ENCODE measurements around the gene CAMK1. TPM values are rescaled to one million over a fixed set of nuclear protein-coding genes. Genes with fewer than 3 reads are reported as not detected.

CAMK1 gene
- total RNA-seq, 1 experiment from 2014 or later: 36.6 TPM

- no TSS peak for BruUV-seq (replicated peaks)
- ATAC-seq: no peak
- H3K27ac ChIP-seq (ENCODE audit: low read length): no peak overlapping the region
Observed at GRCh38 chr3:9810846-9811245, 41.1 kb upstream of the CAMK1 start.

GRCh38 chr3:9810433-9810770, 40.7 kb upstream of the CAMK1 start:
- Histone ChIP-seq H2AFZ (ENCODE audit: low read length) (peak overlapping the region; percentile 88), H3K4me2 (ENCODE audit: low read length) (peak overlapping the region; percentile 99), H3K79me2 (ENCODE audit: low read length) (no peaks in the 10 kb centered on the region), H3K27ac (ENCODE audit: low read length) (no peak overlapping the region), H3K9ac (ENCODE audit: low read length) (peak overlapping the region; percentile 55), H3K4me1 (ENCODE audit: insufficient read depth, low read length) (peaks cover 19% of the 10 kb centered on the region), H3K36me3 (ENCODE audit: low read depth, low read length) (peaks cover 9% of the 10 kb centered on the region; the same call in 1 of the 2 replicates), H3K9me3 (ENCODE audit: low read length) (no peaks in the 10 kb centered on the region), H3K4me3 (ENCODE audit: low read length) (peak overlapping the region; percentile 80), H4K20me1 (ENCODE audit: low read length) (no peaks in the 10 kb centered on the region), H3K9me2 (replicated peaks; ENCODE audit: low read length) (no peaks in the 10 kb centered on the region), H3F3A (ENCODE audit: low read length, unreplicated experiment) (peaks cover 8% of the 10 kb centered on the region), H3K27me3 (ENCODE audit: low read length) (no peaks in the 10 kb centered on the region)
- DNase-seq: no peak
- ChIA-PET CTCF (no interaction called here), POLR2A (ENCODE audit: unreplicated experiment) (no interaction called here)
- BruUV-seq (replicated peaks): no TSS peak
- ATAC-seq: peak; percentile 3
- intact Hi-C loops (cut with micrococcal nuclease): no loop called here
- no peak for TF ChIP-seq EZH2 (IDR thresholded peaks at IDR 0.05; ENCODE audit: low read length, unreplicated experiment)
- no peak for TF ChIP-seq CTCF (conservative IDR thresholded peaks at IDR 0.05; ENCODE audit: low read depth, low read length)
- TF ChIP-seq EZH2phosphoT487 (IDR thresholded peaks at IDR 0.05; ENCODE audit: borderline replicate concordance, low read length): no peak

More at GRCh38 chr3:9810846-9811245, 41.1 kb upstream of the CAMK1 start:
- intact Hi-C loops (cut with micrococcal nuclease): no loop called here
- DNase-seq: no peak
- Histone ChIP-seq H4K20me1 (ENCODE audit: low read length) (no peaks in the 10 kb centered on the region), H3K79me2 (ENCODE audit: low read length) (no peaks in the 10 kb centered on the region), H3K36me3 (ENCODE audit: low read depth, low read length) (peaks cover 4% of the 10 kb centered on the region; the same call in 1 of the 2 replicates), H3K9me3 (ENCODE audit: low read length) (no peaks in the 10 kb centered on the region), H3K9me2 (replicated peaks; ENCODE audit: low read length) (no peaks in the 10 kb centered on the region), H3K4me1 (ENCODE audit: insufficient read depth, low read length) (peaks cover 19% of the 10 kb centered on the region), H3K4me3 (ENCODE audit: low read length) (peak overlapping the region; percentile 80), H2AFZ (ENCODE audit: low read length) (peak overlapping the region; percentile 88; the same call in 1 of the 2 replicates), H3K4me2 (ENCODE audit: low read length) (peak overlapping the region; percentile 99), H3K27me3 (ENCODE audit: low read length) (no peaks in the 10 kb centered on the region), H3K9ac (ENCODE audit: low read length) (no peak overlapping the region), H3F3A (ENCODE audit: low read length, unreplicated experiment) (peaks cover 8% of the 10 kb centered on the region)
- ChIA-PET CTCF (no interaction called here), POLR2A (ENCODE audit: unreplicated experiment) (interaction anchor here (0.6 kb wide), 1 partner anchor 1281 kb away, joined by 3 read pairs; no protein-coding TSS in a partner anchor)
- TF ChIP-seq CTCF (conservative IDR thresholded peaks at IDR 0.05; ENCODE audit: low read depth, low read length) (no peak), EZH2 (IDR thresholded peaks at IDR 0.05; ENCODE audit: low read length, unreplicated experiment) (no peak), EZH2phosphoT487 (IDR thresholded peaks at IDR 0.05; ENCODE audit: borderline replicate concordance, low read length) (no peak)

- intact Hi-C loops (cut with micrococcal nuclease): loop anchor here (2.0 kb wide), 1 partner anchor 93 kb away; no protein-coding TSS in a partner anchor
- DNase-seq: peak; percentile 60
- H3K4me2 ChIP-seq (ENCODE audit: low read length): peak within 1 kb of the TSS; percentile 99
- H2AFZ ChIP-seq (ENCODE audit: low read length): peak within 1 kb of the TSS; percentile 88
- H3K4me1 ChIP-seq (ENCODE audit: insufficient read depth, low read length): peaks cover 19% of the 10 kb centered on the region
- no peaks in the 10 kb centered on the region for H3K9me2 ChIP-seq (replicated peaks; ENCODE audit: low read length)
- H3K27ac ChIP-seq (ENCODE audit: low read length): peak within 1 kb of the TSS; percentile 20
- H4K20me1 ChIP-seq (ENCODE audit: low read length): no peaks in the 10 kb centered on the region
- H3K79me2 ChIP-seq (ENCODE audit: low read length): no peaks in the 10 kb centered on the region
- H3K9ac ChIP-seq (ENCODE audit: low read length): peak within 1 kb of the TSS; percentile 55
- no peaks in the 10 kb centered on the region for H3K9me3 ChIP-seq (ENCODE audit: low read length)
- peak; percentile 80 for ATAC-seq
- CTCF ChIA-PET: no interaction called here
- TF ChIP-seq EZH2phosphoT487 (IDR thresholded peaks at IDR 0.05; ENCODE audit: borderline replicate concordance, low read length) (no peak), EZH2 (IDR thresholded peaks at IDR 0.05; ENCODE audit: low read length, unreplicated experiment) (no peak), CTCF (conservative IDR thresholded peaks at IDR 0.05; ENCODE audit: low read depth, low read length) (no peak)
- peaks cover 14% of the 10 kb centered on the region; the same call in 1 of the 2 replicates for H3K36me3 ChIP-seq (ENCODE audit: low read depth, low read length)
- peak within 1 kb of the TSS; percentile 80 for H3K4me3 ChIP-seq (ENCODE audit: low read length)
- no TSS peak for BruUV-seq (replicated peaks)
- H3K27me3 ChIP-seq (ENCODE audit: low read length): no peaks in the 10 kb centered on the region
- peaks cover 8% of the 10 kb centered on the region for H3F3A ChIP-seq (ENCODE audit: low read length, unreplicated experiment)
- POLR2A ChIA-PET (ENCODE audit: unreplicated experiment): no interaction called here
Observed at GRCh38 chr3:9809615-9810432, 40.1 kb upstream of the CAMK1 start, which contains the start of gene TTLL3. Gene TTLL3, plus strand, starts transcription at chr3:9810262. Its CDS starts 400 bp downstream, at chr3:9810662.

Measured in PC-3 (cell line).